Measurements from ENCODE around the gene PPP1R16B. TPM values are rescaled to one million over a fixed set of nuclear protein-coding genes. Genes with fewer than 3 reads are reported as not detected.
"Not testable (repeated sequence)": the region's sequence is repeated elsewhere in the genome, so short reads cannot be mapped to it uniquely, and the experiment has no call there.

The PPP1R16B gene
- total and polyA plus RNA-seq, 4 donors, result 2.6 to 15.0 (median 7.1) TPM

DNA sequence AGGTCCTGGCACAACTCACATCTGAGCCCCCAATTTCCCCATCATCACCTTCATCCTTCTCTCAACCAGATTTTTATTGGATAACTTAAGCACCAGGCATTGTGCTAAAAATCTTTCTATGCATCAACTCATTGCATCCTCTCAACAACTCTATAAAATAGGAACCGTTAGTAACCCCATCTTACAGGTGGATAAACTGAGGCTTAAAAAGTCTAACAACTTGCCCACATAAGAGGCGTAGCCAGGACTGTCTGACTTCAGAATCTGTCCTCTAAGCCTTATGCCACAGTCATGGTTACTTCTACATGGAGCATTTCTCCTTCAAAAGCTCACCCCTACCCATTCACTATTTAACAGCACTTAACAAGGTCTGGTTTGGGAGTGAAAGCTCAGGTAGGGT is 51.1 kb downstream of the PPP1R16B start:
- DNase-seq, result no peak
- H3K27ac ChIP-seq (ENCODE audit: low read depth in 1 of 2, low read length in 1 of 2), result no peak overlapping the region
- TF ChIP-seq, protein P1, sequence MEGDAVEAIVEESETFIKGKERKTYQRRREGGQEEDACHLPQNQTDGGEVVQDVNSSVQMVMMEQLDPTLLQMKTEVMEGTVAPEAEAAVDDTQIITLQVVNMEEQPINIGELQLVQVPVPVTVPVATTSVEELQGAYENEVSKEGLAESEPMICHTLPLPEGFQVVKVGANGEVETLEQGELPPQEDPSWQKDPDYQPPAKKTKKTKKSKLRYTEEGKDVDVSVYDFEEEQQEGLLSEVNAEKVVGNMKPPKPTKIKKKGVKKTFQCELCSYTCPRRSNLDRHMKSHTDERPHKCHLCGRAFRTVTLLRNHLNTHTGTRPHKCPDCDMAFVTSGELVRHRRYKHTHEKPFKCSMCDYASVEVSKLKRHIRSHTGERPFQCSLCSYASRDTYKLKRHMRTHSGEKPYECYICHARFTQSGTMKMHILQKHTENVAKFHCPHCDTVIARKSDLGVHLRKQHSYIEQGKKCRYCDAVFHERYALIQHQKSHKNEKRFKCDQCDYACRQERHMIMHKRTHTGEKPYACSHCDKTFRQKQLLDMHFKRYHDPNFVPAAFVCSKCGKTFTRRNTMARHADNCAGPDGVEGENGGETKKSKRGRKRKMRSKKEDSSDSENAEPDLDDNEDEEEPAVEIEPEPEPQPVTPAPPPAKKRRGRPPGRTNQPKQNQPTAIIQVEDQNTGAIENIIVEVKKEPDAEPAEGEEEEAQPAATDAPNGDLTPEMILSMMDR (IDR thresholded peaks at IDR 0.05; ENCODE audit: control extremely low read depth, extremely low read depth), result no peak
- H3K9ac ChIP-seq (ENCODE audit: insufficient read depth in 1 of 2, low read length in 2 of 2), result no peak overlapping the region
- ATAC-seq (ENCODE audit: insufficient read depth, low FRiP score), result no peak
- no peaks in the 10 kb centered on the region for H3K36me3 ChIP-seq (ENCODE audit: control insufficient read depth in 4 of 4, insufficient read depth in 4 of 4, low read length in 4 of 4)
- no peaks in the 10 kb centered on the region for H3K27me3 ChIP-seq (ENCODE audit: control insufficient read depth in 3 of 3, insufficient read depth in 3 of 3, low read length in 2 of 3)
- no peaks in the 10 kb centered on the region for H3K9me3 ChIP-seq (ENCODE audit: control insufficient read depth in 4 of 4, insufficient read depth in 3 of 4, low read length in 3 of 4)
- H3K4me3 ChIP-seq, result no peak overlapping the region
- peaks cover 0 to 7% (median 0%) of the 10 kb centered on the region in 5 donors for H3K4me1 ChIP-seq (ENCODE audit: control insufficient read depth in 5 of 5, insufficient read depth in 5 of 5, low read length in 5 of 5)
- 88 to 91% methylated on average over 2 of the region's 2 CpGs for WGBS, 2 donors

DNA sequence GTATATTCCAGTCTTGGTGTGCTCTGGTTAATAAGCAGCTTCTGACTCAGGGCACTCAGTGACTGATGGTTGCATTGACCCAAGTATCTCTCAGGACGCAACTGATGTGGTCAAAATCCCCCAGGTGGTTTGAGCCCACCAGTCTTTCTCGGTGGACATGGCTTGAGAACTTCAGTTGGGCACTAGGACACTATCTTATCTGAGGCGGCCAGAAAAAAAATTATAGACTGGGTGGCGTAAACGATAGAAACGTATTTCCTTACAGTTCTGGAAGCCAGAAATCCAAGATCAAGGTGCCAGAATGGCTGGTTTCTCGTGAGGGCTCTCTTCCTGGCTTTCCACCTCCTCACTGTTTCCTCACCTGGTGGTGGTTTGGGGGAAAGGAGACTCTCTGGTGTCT is 52.2 kb downstream of the PPP1R16B start:
- Histone ChIP-seq H3K4me3 (no peak overlapping the region), H3K9ac (ENCODE audit: insufficient read depth in 1 of 2, low read length in 2 of 2) (no peak overlapping the region), H3K27me3 (ENCODE audit: control insufficient read depth in 3 of 3, insufficient read depth in 3 of 3, low read length in 2 of 3) (no peaks in the 10 kb centered on the region), H3K9me3 (ENCODE audit: control insufficient read depth in 4 of 4, insufficient read depth in 3 of 4, low read length in 3 of 4) (no peaks in the 10 kb centered on the region), H3K4me1 (ENCODE audit: control insufficient read depth in 5 of 5, insufficient read depth in 5 of 5, low read length in 5 of 5) (peaks cover 0 to 5% (median 0%) of the 10 kb centered on the region in 5 donors), H3K27ac (ENCODE audit: low read depth in 1 of 2, low read length in 1 of 2) (no peak overlapping the region), H3K36me3 (ENCODE audit: control insufficient read depth in 4 of 4, insufficient read depth in 4 of 4, low read length in 4 of 4) (no peaks in the 10 kb centered on the region)
- no peak for ATAC-seq (ENCODE audit: insufficient read depth, low FRiP score)
- TF ChIP-seq, protein P1 (IDR thresholded peaks at IDR 0.05; ENCODE audit: control extremely low read depth, extremely low read depth), result no peak
- no peak for DNase-seq
- 91 to 94% methylated on average over 7 of the region's 7 CpGs for WGBS, 2 donors

DNA sequence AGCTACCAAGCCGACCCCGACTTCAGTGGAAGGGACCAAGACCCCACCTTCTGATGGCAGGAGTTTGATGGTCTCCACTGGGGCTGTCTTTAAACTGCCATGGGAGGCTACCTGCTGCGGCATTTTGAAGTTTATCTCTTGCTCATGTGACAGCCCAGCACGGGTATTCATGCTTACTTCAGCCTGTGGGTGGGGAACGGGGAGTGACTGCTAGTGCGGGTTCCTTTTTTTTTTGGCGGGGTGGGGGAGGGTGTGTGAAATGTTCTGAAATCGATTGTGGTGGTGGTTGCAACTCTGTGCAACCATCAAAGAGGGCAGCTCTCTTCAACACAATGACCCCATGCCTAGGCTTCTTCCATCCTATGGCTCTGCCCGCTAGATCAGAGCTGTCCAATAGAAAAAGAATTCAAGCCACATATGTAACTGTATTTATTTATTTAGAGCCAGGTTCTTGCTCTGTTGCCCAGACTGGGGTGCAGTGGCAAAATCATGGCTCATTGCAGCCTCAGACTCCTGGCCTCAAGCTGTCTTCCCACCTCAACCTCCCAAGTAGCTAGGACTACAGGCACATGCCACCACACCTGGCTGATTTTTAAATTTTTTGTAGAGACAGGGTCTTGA is 53.7 kb downstream of the PPP1R16B start:
- DNase-seq, result no peak
- Histone ChIP-seq H3K27me3 (ENCODE audit: control insufficient read depth in 3 of 3, insufficient read depth in 3 of 3, low read length in 2 of 3) (no peaks in the 10 kb centered on the region), H3K36me3 (ENCODE audit: control insufficient read depth in 4 of 4, insufficient read depth in 4 of 4, low read length in 4 of 4) (no peaks in the 10 kb centered on the region), H3K4me1 (ENCODE audit: control insufficient read depth in 5 of 5, insufficient read depth in 5 of 5, low read length in 5 of 5) (peaks cover 0 to 5% (median 0%) of the 10 kb centered on the region in 5 donors), H3K27ac (ENCODE audit: low read depth in 1 of 2, low read length in 1 of 2) (no peak overlapping the region), H3K9ac (ENCODE audit: insufficient read depth in 1 of 2, low read length in 2 of 2) (no peak overlapping the region), H3K9me3 (ENCODE audit: control insufficient read depth in 4 of 4, insufficient read depth in 3 of 4, low read length in 3 of 4) (peaks cover 0 to 2% (median 0%) of the 10 kb centered on the region in 4 donors), H3K4me3 (no peak overlapping the region)
- ATAC-seq (ENCODE audit: insufficient read depth, low FRiP score), result no peak
- 55 to 56% methylated on average over 9 of the region's 9 CpGs for WGBS, 2 donors
- TF ChIP-seq, protein P1 (IDR thresholded peaks at IDR 0.05; ENCODE audit: control extremely low read depth, extremely low read depth), result no peak

DNA sequence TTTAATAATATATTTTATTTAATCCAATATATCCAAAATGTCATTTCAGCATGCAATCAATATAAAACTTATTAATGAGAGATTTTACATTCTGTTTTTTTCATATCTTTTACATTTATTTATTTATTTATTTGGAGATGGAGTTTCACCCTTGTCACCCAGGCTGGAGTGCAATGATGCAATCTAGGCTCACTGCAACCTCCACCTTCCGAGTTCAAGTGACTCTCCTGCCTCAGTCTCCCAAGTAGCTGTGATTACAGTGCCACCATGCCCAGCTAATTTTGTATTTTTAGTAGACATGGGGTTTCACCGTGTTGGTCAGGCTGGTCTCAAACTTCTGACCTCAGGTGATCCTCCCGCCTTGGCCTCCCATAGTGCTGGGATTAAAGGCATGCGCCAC is 54.4 kb downstream of the PPP1R16B start:
- H3K9ac ChIP-seq (ENCODE audit: insufficient read depth in 1 of 2, low read length in 2 of 2); H3K9me3 ChIP-seq (ENCODE audit: control insufficient read depth in 4 of 4, insufficient read depth in 3 of 4, low read length in 3 of 4); H3K27me3 ChIP-seq (ENCODE audit: control insufficient read depth in 3 of 3, insufficient read depth in 3 of 3, low read length in 2 of 3); H3K4me1 ChIP-seq (ENCODE audit: control insufficient read depth in 5 of 5, insufficient read depth in 5 of 5, low read length in 5 of 5); H3K4me3 ChIP-seq; H3K36me3 ChIP-seq (ENCODE audit: control insufficient read depth in 4 of 4, insufficient read depth in 4 of 4, low read length in 4 of 4); H3K27ac ChIP-seq (ENCODE audit: low read depth in 1 of 2, low read length in 1 of 2); DNase-seq; ATAC-seq (ENCODE audit: insufficient read depth, low FRiP score): not testable (repeated sequence)
- 91 to 94% methylated on average over 4 of the region's 4 CpGs for WGBS, 2 donors

Data from lung (tissue), 12 donors.